Measurements from ENCODE around the gene RAI14.
"Not testable (repeated sequence)": the region's sequence is repeated elsewhere in the genome, so short reads cannot be mapped to it uniquely, and the experiment has no call there.

RAI14 gene

DNA sequence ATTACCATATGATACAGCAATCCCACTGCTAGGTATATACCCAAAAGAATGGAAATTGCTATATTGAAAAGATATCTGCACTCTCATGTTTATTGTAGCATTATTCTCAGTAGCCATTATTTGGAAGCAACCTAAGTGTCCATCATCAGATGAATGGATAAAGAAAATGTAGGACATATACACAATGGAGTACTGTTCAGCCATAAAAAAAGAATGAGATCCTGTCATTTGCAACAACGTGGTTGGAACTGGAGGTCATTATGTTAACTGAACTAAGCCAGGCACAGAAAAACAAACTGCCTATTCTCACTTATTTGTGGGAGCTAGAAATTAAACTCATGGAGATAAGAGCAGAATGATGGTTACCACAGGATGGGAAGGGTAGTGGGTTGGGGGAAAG is 119.8 kb downstream of the RAI14 start:
- no peak for DNase-seq (ENCODE audit: low read depth)
- TF ChIP-seq, protein P1, sequence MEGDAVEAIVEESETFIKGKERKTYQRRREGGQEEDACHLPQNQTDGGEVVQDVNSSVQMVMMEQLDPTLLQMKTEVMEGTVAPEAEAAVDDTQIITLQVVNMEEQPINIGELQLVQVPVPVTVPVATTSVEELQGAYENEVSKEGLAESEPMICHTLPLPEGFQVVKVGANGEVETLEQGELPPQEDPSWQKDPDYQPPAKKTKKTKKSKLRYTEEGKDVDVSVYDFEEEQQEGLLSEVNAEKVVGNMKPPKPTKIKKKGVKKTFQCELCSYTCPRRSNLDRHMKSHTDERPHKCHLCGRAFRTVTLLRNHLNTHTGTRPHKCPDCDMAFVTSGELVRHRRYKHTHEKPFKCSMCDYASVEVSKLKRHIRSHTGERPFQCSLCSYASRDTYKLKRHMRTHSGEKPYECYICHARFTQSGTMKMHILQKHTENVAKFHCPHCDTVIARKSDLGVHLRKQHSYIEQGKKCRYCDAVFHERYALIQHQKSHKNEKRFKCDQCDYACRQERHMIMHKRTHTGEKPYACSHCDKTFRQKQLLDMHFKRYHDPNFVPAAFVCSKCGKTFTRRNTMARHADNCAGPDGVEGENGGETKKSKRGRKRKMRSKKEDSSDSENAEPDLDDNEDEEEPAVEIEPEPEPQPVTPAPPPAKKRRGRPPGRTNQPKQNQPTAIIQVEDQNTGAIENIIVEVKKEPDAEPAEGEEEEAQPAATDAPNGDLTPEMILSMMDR (IDR thresholded peaks at IDR 0.05; ENCODE audit: insufficient read depth, low read depth, low read length, missing control alignments), result no peak
- H3K4me3 ChIP-seq (ENCODE audit: low read length), result no peak overlapping the region

DNA sequence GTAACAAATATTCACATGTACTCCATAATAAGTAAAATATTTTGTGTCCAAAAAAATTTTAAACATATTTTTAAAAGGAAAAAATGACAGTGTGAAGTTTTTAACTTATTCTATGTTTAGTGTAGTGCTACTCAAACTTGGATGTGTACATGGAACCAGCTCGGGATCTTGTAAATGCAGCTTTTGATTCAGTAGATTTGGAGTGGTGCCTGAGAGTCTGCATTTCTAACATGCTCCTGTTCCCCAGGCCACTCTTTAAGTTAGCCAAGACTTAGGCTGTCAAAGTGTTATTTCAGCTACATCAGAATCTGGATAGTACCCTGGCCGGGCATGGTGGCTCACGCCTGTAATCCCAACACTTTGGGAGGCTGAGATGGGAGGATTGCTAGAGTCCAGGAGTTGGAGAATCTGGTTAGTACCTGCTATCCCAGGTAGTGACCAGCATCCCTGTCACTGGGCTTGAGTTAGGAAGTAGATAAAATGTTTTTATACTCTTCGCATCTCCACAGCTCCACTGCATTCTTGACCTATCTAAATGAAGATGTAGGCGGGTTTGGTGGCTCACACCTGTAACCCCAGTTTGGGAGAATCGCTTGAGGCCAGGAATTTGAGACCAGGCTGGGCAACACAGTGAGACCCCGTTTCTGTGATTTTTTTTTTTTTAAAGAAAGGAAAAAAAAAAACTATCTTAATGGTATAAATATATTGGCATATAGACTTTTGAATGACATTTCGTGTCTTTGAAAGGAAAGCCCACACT is 122.1 kb downstream of the RAI14 start:
- no peak for DNase-seq (ENCODE audit: low read depth)
- H3K4me3 ChIP-seq (ENCODE audit: low read length), result no peak overlapping the region
- TF ChIP-seq, protein P1 (IDR thresholded peaks at IDR 0.05; ENCODE audit: insufficient read depth, low read depth, low read length, missing control alignments), result no peak

DNA sequence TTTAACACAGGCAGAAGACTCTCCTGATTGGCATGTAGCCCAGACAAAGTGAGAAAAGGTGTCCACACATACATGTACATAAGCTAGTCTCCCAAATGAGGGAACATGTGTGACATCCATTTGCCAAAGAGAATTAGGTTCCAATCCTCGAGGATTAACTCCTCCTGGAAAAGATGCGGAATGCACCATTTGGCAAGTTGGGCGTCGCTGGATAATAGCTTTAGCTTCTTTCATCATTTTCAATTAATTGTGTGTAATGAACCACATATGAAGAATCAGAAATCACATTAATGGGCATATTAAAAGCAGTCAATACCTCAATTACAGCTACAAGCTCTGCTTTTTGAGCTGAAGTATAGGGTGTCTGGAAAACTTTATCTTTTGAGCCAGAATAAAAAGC is 127.8 kb downstream of the RAI14 start:
- not testable (repeated sequence) for H3K4me3 ChIP-seq (ENCODE audit: low read length); DNase-seq (ENCODE audit: low read depth)

DNA sequence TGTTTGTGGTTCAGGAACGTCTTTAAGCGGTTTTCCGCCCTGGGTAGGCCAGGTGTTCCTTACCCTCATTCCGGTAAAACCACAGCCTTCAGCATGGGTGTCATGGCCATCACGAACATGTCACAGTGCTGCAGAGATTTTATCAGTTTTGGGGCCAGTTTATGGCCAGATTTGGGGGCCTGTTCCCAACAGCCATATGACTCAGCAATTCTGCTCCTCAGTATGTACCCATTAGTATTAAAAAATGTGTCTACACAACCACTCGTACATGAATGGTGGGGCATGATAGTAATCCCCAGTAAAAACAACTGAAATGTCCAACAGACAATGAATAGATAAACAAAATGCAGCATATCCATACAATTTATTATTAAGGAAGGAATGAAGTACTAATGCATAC is 130.9 kb downstream of the RAI14 start:
- TF ChIP-seq, protein P1 (IDR thresholded peaks at IDR 0.05; ENCODE audit: insufficient read depth, low read depth, low read length, missing control alignments), result no peak
- no peak for DNase-seq (ENCODE audit: low read depth)
- no peak overlapping the region for H3K4me3 ChIP-seq (ENCODE audit: low read length)

DNA sequence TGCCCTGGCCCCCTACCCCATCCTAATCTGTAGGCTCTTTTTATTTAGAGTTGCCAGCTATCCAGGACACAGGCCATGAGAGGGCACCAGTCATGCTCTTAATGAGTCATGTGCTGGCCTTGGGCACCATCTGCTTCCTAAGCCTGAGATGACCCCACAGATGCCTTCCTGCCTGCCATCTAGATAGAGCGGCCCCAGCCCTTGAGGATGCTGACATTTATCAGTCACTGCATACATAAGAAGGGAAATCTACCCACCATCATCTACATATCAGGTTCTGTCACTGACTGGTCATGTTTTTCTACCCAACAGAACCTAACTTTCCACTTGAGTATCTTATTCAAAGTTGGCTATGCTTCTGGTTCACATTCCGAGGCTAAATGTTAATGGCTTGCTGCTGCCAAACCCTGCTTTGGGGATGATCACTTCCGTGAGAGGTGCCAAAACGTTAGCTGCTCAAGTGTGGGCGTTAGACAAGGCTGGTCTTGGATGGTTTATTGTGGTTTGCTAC is 132.9 kb downstream of the RAI14 start:
- no peak overlapping the region for H3K4me3 ChIP-seq (ENCODE audit: low read length)
- TF ChIP-seq, protein P1 (IDR thresholded peaks at IDR 0.05; ENCODE audit: insufficient read depth, low read depth, low read length, missing control alignments), result no peak
- DNase-seq (ENCODE audit: low read depth), result peak; percentile 19

DNA sequence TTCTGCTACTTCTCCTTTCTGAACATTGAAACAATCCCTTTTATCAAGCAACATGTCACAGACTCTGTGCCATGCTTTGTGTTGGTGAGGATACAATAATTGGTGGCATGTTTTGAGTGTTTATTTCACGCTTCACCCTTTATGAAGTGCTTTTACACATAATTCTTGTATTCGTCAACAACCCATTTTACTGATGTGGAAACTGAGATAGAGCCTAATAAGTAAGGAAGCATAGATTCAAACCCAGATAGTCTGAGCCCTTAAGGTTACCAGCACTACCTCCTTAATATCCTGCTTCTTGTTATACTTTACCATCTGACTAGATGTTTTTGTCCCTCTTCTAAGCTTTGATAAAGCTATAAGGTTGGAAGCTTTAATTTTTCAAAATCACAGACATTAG is 133.5 kb downstream of the RAI14 start:
- no peak for DNase-seq (ENCODE audit: low read depth)
- no peak overlapping the region for H3K4me3 ChIP-seq (ENCODE audit: low read length)
- TF ChIP-seq, protein P1 (IDR thresholded peaks at IDR 0.05; ENCODE audit: insufficient read depth, low read depth, low read length, missing control alignments), result no peak

DNA sequence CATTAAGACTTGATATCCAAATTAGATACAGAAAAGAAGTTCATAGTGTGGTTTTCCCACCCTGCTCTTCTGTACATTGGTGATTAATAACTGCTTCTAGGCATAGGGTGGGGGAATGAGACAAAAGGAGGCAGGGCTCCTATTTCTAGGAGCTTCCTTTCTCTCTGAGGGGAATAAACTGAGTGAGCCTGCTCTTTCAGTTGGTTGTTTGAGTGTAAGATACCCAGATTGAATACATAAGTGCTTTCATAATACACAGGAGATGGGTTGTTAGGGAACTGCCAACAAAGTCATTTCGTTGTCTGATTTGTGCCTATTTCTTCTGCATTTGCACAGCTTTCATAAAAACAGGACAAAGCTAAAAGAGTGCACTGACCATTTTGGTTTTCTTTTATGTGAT is 133.9 kb downstream of the RAI14 start:
- DNase-seq (ENCODE audit: low read depth), result peak; percentile 10
- TF ChIP-seq, protein P1 (IDR thresholded peaks at IDR 0.05; ENCODE audit: insufficient read depth, low read depth, low read length, missing control alignments), result no peak

More for the DNA sequence above, 133.9 kb downstream of the RAI14 start:
- no peak overlapping the region for H3K4me3 ChIP-seq (ENCODE audit: low read length)

All from epithelial cell of esophagus (primary cell).